Activated B cell treated with CpG ODN at 0.5 μM for 24 hours (primary cell): Measurements from ENCODE around the gene RHEB. TPM values are rescaled to one million over a fixed set of nuclear protein-coding genes. Genes with fewer than 3 reads are reported as not detected.

Experiments
- ATAC-seq: fragments of 200-7000 bp; cut with Tn5 transposase; one replicate; pipeline ENCODE4 v1.10.0; 2021; ENCODE audit warnings: low read depth, mild to moderate bottlenecking, moderate library complexity
- CTCF ChIA-PET: fragments of 350-600 bp; sonication (Branson Sonifier 250); formaldehyde crosslinking; loops from one replicate; lab custom pipeline; 2021; ENCODE audit warnings: antibody characterized with exemption; lab: Charles Lee
- POLR2A ChIA-PET: fragments of 350-600 bp; sonication (Branson Sonifier 250); formaldehyde crosslinking; loops from one replicate; lab custom pipeline; 2021; ENCODE audit warnings: antibody characterized with exemption; lab: Charles Lee
- DNase-seq: peaks from one replicate; pipeline ENCODE4 v3.0.0; 2022
- H3K27ac Mint-ChIP-seq: one replicate; pipeline ENCODE4 v1.8.0; 2020; ENCODE audit warnings: mixed read lengths
- H3K27me3 Mint-ChIP-seq: one replicate; pipeline ENCODE4 v1.8.0; 2021; ENCODE audit warnings: mixed read lengths
- H3K36me3 Mint-ChIP-seq: one replicate; pipeline ENCODE4 v1.8.0; 2021; ENCODE audit warnings: low read depth, mixed read lengths
- H3K4me1 Mint-ChIP-seq: one replicate; pipeline ENCODE4 v1.8.0; 2021; ENCODE audit warnings: mixed read lengths
- H3K4me3 Mint-ChIP-seq: one replicate; pipeline ENCODE4 v1.8.0; 2020; ENCODE audit warnings: mild to moderate bottlenecking, mixed read lengths
- H3K9me3 Mint-ChIP-seq: one replicate; pipeline ENCODE4 v1.8.0; 2020; ENCODE audit warnings: mixed read lengths
- intact Hi-C: fragments of 100-400 bp; cut with micrococcal nuclease; formaldehyde crosslinking; loops from one replicate; pipeline ENCODE4 v1.15.1; 2024
- total RNA-seq: library from RNA; stranded (reverse); gene quantifications from 2 replicates; pipeline ENCODE4 v1.2.3, GENCODE V29; 2022
- TF ChIP-seq, protein P1 (sequence below): fragments of 200-600 bp; IDR thresholded peaks from one replicate; pipeline ENCODE4 v1.8.0; 2022; ENCODE audit warnings: antibody characterized with exemption, mild to moderate bottlenecking

Gene RHEB
- total RNA-seq, 1 donor from 2014 or later: 32.8 TPM

- POLR2A ChIA-PET: no interaction called here
- Mint-ChIP-seq H3K4me1 (peaks cover 7% of the 10 kb centered on the region), H3K36me3 (no peaks in the 10 kb centered on the region), H3K4me3 (no peak overlapping the region), H3K9me3 (peaks cover 3% of the 10 kb centered on the region), H3K27ac (no peak overlapping the region), H3K27me3 (peaks cover 17% of the 10 kb centered on the region)
- ATAC-seq (no peak), DNase-seq (no peak)
- intact Hi-C loops: no loop called here
- CTCF ChIA-PET: no interaction called here
- TF ChIP-seq, protein P1, sequence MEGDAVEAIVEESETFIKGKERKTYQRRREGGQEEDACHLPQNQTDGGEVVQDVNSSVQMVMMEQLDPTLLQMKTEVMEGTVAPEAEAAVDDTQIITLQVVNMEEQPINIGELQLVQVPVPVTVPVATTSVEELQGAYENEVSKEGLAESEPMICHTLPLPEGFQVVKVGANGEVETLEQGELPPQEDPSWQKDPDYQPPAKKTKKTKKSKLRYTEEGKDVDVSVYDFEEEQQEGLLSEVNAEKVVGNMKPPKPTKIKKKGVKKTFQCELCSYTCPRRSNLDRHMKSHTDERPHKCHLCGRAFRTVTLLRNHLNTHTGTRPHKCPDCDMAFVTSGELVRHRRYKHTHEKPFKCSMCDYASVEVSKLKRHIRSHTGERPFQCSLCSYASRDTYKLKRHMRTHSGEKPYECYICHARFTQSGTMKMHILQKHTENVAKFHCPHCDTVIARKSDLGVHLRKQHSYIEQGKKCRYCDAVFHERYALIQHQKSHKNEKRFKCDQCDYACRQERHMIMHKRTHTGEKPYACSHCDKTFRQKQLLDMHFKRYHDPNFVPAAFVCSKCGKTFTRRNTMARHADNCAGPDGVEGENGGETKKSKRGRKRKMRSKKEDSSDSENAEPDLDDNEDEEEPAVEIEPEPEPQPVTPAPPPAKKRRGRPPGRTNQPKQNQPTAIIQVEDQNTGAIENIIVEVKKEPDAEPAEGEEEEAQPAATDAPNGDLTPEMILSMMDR: no peak
Measured at GRCh38 chr7:151426904-151427704, 92.6 kb downstream of the RHEB start.

GRCh38 chr7:151426441-151426903 lies 93.2 kb downstream of the RHEB start:
- peaks cover 22% of the 10 kb centered on the region for H3K27me3 Mint-ChIP-seq
- POLR2A ChIA-PET: no interaction called here
- peaks cover 7% of the 10 kb centered on the region for H3K4me1 Mint-ChIP-seq
- intact Hi-C loops: no loop called here
- ATAC-seq (no peak), DNase-seq (no peak)
- H3K9me3 Mint-ChIP-seq: peaks cover 9% of the 10 kb centered on the region
- H3K36me3 Mint-ChIP-seq: no peaks in the 10 kb centered on the region
- TF ChIP-seq, protein P1: no peak
- no peak overlapping the region for H3K4me3 Mint-ChIP-seq
- H3K27ac Mint-ChIP-seq: no peak overlapping the region
- CTCF ChIA-PET: no interaction called here

DNA sequence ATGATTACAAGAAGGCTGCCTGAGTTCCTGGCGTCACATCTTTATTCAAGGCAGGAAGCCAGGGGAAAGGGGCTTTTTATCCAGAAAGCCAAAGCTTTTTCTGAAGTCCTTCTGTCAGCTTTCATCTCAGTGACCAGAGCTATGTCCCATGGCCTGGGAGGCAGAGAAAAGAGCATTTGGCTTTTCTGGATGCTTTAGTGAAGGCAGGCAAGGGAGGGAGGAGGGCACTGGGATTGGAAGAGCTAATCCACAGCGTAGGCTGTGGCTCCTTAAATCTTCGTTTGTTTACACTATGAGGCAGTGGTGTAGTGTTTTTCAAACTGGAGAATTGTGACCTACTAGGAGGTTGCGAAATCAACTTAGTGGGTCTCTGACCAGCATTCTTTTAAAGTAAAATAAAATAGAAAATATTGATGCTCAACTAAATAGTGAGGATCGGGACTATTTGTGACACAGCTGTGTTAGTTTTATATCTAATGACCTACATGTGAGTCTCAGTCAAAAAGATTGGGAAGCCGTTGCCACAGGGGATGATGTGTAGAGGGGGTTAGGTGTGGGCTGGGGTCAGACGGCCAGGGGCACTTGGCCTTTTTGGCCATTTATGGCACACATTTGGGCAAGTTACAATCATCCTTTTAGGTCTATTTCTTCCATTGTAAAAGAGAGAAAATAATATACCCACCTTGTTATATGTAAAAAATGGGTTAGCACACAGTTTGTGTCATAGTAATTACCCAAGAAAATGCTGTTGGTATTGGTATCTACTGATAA lies 93.8 kb downstream of the RHEB start:
- CTCF ChIA-PET: no interaction called here
- no peak overlapping the region for H3K27ac Mint-ChIP-seq
- no peak for ATAC-seq
- POLR2A ChIA-PET: interaction anchor here (0.8 kb wide), 1 partner anchor 172 kb away, joined by 4 read pairs; no protein-coding TSS in a partner anchor
- no peak overlapping the region for H3K4me3 Mint-ChIP-seq
- peaks cover 22% of the 10 kb centered on the region for H3K27me3 Mint-ChIP-seq
- DNase-seq: no peak
- H3K9me3 Mint-ChIP-seq: peaks cover 10% of the 10 kb centered on the region
- H3K4me1 Mint-ChIP-seq: peaks cover 7% of the 10 kb centered on the region
- TF ChIP-seq, protein P1: no peak
- intact Hi-C loops: no loop called here
- no peaks in the 10 kb centered on the region for H3K36me3 Mint-ChIP-seq

DNA sequence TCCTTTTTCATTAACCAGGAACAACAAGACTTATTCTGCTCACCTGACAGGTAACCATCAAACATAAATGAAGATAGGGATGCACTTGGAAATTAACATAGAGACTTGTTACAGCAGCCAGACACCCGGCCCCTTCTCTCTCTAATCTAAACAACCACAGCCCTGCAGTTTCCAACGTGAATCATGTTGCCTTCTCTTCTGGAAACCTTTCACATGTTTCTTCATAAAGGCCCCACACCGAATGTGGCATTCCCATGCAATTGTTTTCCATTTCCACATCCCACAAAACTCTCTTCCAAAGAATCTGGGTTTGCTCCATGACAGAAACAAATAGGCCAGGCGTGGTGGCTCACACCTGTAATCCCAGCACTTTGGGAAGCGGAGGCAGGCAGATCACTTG lies 94.9 kb downstream of the RHEB start:
- Mint-ChIP-seq H3K4me3 (no peak overlapping the region), H3K4me1 (peaks cover 4% of the 10 kb centered on the region), H3K27ac (no peak overlapping the region), H3K9me3 (peaks cover 20% of the 10 kb centered on the region), H3K36me3 (peaks cover 4% of the 10 kb centered on the region), H3K27me3 (peaks cover 28% of the 10 kb centered on the region)
- ChIA-PET POLR2A (no interaction called here), CTCF (no interaction called here)
- DNase-seq: no peak
- no peak for ATAC-seq
- TF ChIP-seq, protein P1: no peak
- intact Hi-C loops: no loop called here

DNA sequence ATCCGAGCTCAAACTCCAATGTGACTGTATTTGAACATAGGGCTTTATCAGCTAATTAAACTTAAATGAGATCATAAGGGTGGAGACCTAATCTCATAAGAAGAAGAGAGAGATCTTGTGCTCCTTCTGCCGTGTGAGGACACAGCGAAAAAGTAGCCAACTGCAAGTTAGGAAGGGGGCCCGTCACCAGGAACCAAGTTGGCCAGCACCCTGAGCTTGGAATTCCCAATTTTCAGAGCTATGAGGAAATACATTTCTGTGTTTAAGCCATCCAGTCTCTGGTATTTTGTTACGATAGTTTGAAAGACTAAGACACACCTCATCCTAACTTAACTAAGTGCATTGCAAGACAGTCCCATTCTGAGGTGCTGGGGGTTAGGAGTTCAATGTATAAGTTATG lies 95.8 kb downstream of the RHEB start:
- Mint-ChIP-seq H3K27ac (no peak overlapping the region), H3K36me3 (peaks cover 4% of the 10 kb centered on the region), H3K4me3 (no peak overlapping the region), H3K27me3 (peaks cover 28% of the 10 kb centered on the region), H3K4me1 (no peaks in the 10 kb centered on the region), H3K9me3 (peaks cover 20% of the 10 kb centered on the region)
- intact Hi-C loops: no loop called here
- TF ChIP-seq, protein P1: no peak
- no peak for DNase-seq
- ChIA-PET CTCF (no interaction called here), POLR2A (no interaction called here)
- ATAC-seq: no peak
